Liver (tissue), 9 donors: Measurements from ENCODE around the gene AFM. TPM values are rescaled to one million over a fixed set of nuclear protein-coding genes. Genes with fewer than 3 reads are reported as not detected.

Experiments
- DNase-seq: peaks from one replicate; pipeline ENCODE4 v3.0.0-alpha.2; 2017; ENCODE audit warnings: low spot score
- H3K27ac ChIP-seq, 2 donors: one replicate each; pipeline ENCODE4 v1.7.0; 2013; ENCODE audit warnings: inconsistent platforms in 2 of 2, low read length in 2 of 2, control low read depth in 1 of 2, low read depth in 1 of 2, mild to moderate bottlenecking in 1 of 2
- H3K27me3 ChIP-seq, 4 donors: one replicate each; pipeline versions ENCODE4 v1.6.1 to v1.7.0; 2013; ENCODE audit warnings: low read length in 3 of 4, inconsistent platforms in 1 of 4, mild to moderate bottlenecking in 1 of 4, moderate library complexity in 1 of 4; ENCODE audit not compliant: control insufficient read depth in 4 of 4, insufficient read depth in 4 of 4
- H3K36me3 ChIP-seq, 4 donors: one replicate each; pipeline versions ENCODE4 v1.6.1 to v1.7.0; 2013; ENCODE audit warnings: low read length in 3 of 4, mild to moderate bottlenecking in 3 of 4, low read depth in 1 of 4, moderate library complexity in 1 of 4; ENCODE audit not compliant: control insufficient read depth in 4 of 4, insufficient read depth in 3 of 4
- H3K4me1 ChIP-seq, 4 donors: one replicate each; pipeline versions ENCODE4 v1.6.1 to v1.7.0; 2013; ENCODE audit warnings: low read length in 3 of 4, mild to moderate bottlenecking in 3 of 4, moderate library complexity in 1 of 4; ENCODE audit not compliant: control insufficient read depth in 4 of 4, insufficient read depth in 4 of 4
- H3K4me3 ChIP-seq, 3 donors: one replicate each; pipeline versions ENCODE4 v1.6.1 to v1.7.0; 2013; ENCODE audit warnings: low read length in 3 of 3, control low read depth in 1 of 3, low read depth in 1 of 3, mild to moderate bottlenecking in 1 of 3
- H3K9ac ChIP-seq, 2 donors: one replicate each; pipeline ENCODE4 v1.7.0; 2013; ENCODE audit warnings: low read length in 2 of 2, mild to moderate bottlenecking in 2 of 2, moderate library complexity in 2 of 2, control low read depth in 1 of 2, low read depth in 1 of 2
- H3K9me3 ChIP-seq, 4 donors: one replicate each; pipeline versions ENCODE4 v1.6.1 to v1.7.0; 2013; ENCODE audit warnings: low read length in 3 of 4; ENCODE audit not compliant: control insufficient read depth in 4 of 4
- ATF3 ChIP-seq: IDR thresholded peaks from 2 replicates; pipeline ENCODE4 v1.6.1; 2016; ENCODE audit warnings: antibody characterized with exemption
- CTCF ChIP-seq: fragments of 150-350 bp; IDR thresholded peaks from 2 replicates; pipeline ENCODE4 v1.5.1; 2017; ENCODE audit warnings: improper control_type of control experiment, low read depth, low read length; ENCODE audit not compliant: missing input control
- EGR1 ChIP-seq, 2 donors: IDR thresholded peaks; 2 replicates each; pipeline ENCODE4 v1.6.1; 2016 to 2018; ENCODE audit warnings: antibody characterized with exemption in 2 of 2, low read depth in 2 of 2
- FOXA1 ChIP-seq: IDR thresholded peaks from 2 replicates; pipeline ENCODE4 v1.6.1; 2016; ENCODE audit warnings: antibody characterized with exemption
- FOXA2 ChIP-seq: IDR thresholded peaks from 2 replicates; pipeline ENCODE4 v1.6.1; 2016; ENCODE audit warnings: antibody characterized with exemption
- GABPA ChIP-seq, 2 donors: IDR thresholded peaks in 1 of 2; conservative IDR thresholded peaks in 1 of 2; 2 replicates each; pipeline ENCODE4 v1.6.1; 2016; ENCODE audit warnings: antibody characterized with exemption in 2 of 2, mild to moderate bottlenecking in 1 of 2, moderate library complexity in 1 of 2
- HNF4A ChIP-seq, 2 donors: conservative IDR thresholded peaks; 2 replicates each; pipeline ENCODE4 v1.6.1; 2016; ENCODE audit warnings: antibody characterized with exemption in 2 of 2, mild to moderate bottlenecking in 2 of 2
- HNF4G ChIP-seq: IDR thresholded peaks from 2 replicates; pipeline ENCODE4 v1.6.1; 2016; ENCODE audit warnings: antibody characterized with exemption
- JUND ChIP-seq, 2 donors: IDR thresholded peaks; 2 replicates each; pipeline ENCODE4 v1.6.1; 2016; ENCODE audit warnings: antibody characterized with exemption in 2 of 2
- MAX ChIP-seq: IDR thresholded peaks from 2 replicates; pipeline ENCODE4 v1.6.1; 2016; ENCODE audit warnings: antibody characterized with exemption
- RAD21 ChIP-seq, 2 donors: IDR thresholded peaks; 2 replicates each; pipeline ENCODE4 v1.6.1; 2016; ENCODE audit warnings: antibody characterized with exemption in 2 of 2, mild to moderate bottlenecking in 2 of 2
- REST ChIP-seq: IDR thresholded peaks from 2 replicates; pipeline ENCODE4 v1.6.1; 2016; ENCODE audit warnings: antibody characterized with exemption, mild to moderate bottlenecking
- RXRA ChIP-seq, 2 donors: IDR thresholded peaks; 2 replicates each; pipeline ENCODE4 v1.6.1; 2017 to 2018; ENCODE audit warnings: antibody characterized with exemption in 2 of 2, mild to moderate bottlenecking in 1 of 2
- SP1 ChIP-seq: IDR thresholded peaks from 2 replicates; pipeline ENCODE4 v1.6.1; 2018; ENCODE audit warnings: antibody characterized with exemption, mild to moderate bottlenecking
- TAF1 ChIP-seq: conservative IDR thresholded peaks from 2 replicates; pipeline ENCODE4 v1.6.1; 2016; ENCODE audit warnings: antibody characterized with exemption, mild to moderate bottlenecking
- YY1 ChIP-seq: IDR thresholded peaks from 2 replicates; pipeline ENCODE4 v1.6.1; 2016; ENCODE audit warnings: antibody characterized with exemption, mild to moderate bottlenecking
- WGBS: extraction: QIAGEN DNeasy Blood & Tissue Kit; methylation state at CpG from one replicate; pipeline ENCODE4 v1.1.7; 2013; 5-methylcytosine and 5-hydroxymethylcytosine counted together
- polyA plus RNA-seq, 2 donors: library from polyadenylated mRNA; stranded (reverse) in 1 of 2; unstranded in 1 of 2; fragments of 200-250 nt in 1 of 2; fragments of >200 nt in 1 of 2; fragmentation: Nextera tagmentation in 1 of 2; extraction: Ambion mirVana in 1 of 2; gene quantifications; one replicate each; pipeline versions ENCODE4 v1.2.1 to v1.2.3, GENCODE V29; 2013 to 2015
- total RNA-seq, 2 donors: library from RNA; depleted of rRNA; stranded (reverse); fragments of >200 nt; gene quantifications; one replicate each; pipeline ENCODE4 v1.2.3, GENCODE V29; 2014
- donor health status: healthy.
- donor health status: healthy.
- donor health status: healthy.
- donor health status: healthy.
- donor health status: healthy.

Gene AFM
- total and polyA plus RNA-seq, 4 donors = 40.1 to 274 (median 164) TPM

GRCh38 chr4:73501664-73502265, 20.2 kb downstream of the AFM start (continued):
- TF ChIP-seq HNF4G (no peak), FOXA1 (no peak), SP1 (no peak), GABPA (IDR thresholded peaks at IDR 0.05 in 1 of 2, conservative IDR thresholded peaks at IDR 0.05 in 1 of 2) (no peak)

- 91% methylated on average over 2 of the region's 2 CpGs for WGBS
- peaks cover 5 to 63% (median 32%) of the 10 kb centered on the region in 4 donors for H3K4me1 ChIP-seq
- H3K27me3 ChIP-seq = no peaks in the 10 kb centered on the region
- no peak overlapping the region for H3K4me3 ChIP-seq
- TF ChIP-seq TAF1 (no peak), MAX (no peak), REST (no peak), SP1 (no peak), HNF4G (no peak), RXRA (IDR thresholded peaks at IDR 0.05) (no peak), YY1 (no peak), ATF3 (no peak), GABPA (IDR thresholded peaks at IDR 0.05 in 1 of 2, conservative IDR thresholded peaks at IDR 0.05 in 1 of 2) (no peak)
- no peak for DNase-seq
- peaks cover 5 to 42% (median 11%) of the 10 kb centered on the region in 4 donors for H3K36me3 ChIP-seq
- peak overlapping the region; percentile 13 to 80 for H3K27ac ChIP-seq
- no peaks in the 10 kb centered on the region for H3K9me3 ChIP-seq
- H3K9ac ChIP-seq = no peak overlapping the region
Measured at GRCh38 chr4:73505567-73505966, 24.0 kb downstream of the AFM start.

- DNase-seq = no peak
- no peak overlapping the region for H3K9ac ChIP-seq
- peaks cover 5 to 49% (median 24%) of the 10 kb centered on the region in 4 donors for H3K4me1 ChIP-seq
- H3K36me3 ChIP-seq = peaks cover 3 to 42% (median 9%) of the 10 kb centered on the region in 4 donors
- no peak overlapping the region for H3K4me3 ChIP-seq
- H3K27ac ChIP-seq = peak overlapping the region; percentile 80 to 83
- no peaks in the 10 kb centered on the region for H3K27me3 ChIP-seq
- H3K9me3 ChIP-seq = no peaks in the 10 kb centered on the region
- TF ChIP-seq FOXA2 = peak; percentile 87
- TF ChIP-seq YY1 = peak; percentile 84
- TF ChIP-seq SP1 = peak; percentile 88
- TF ChIP-seq ATF3 = peak; percentile 70
- TF ChIP-seq RAD21 (IDR thresholded peaks at IDR 0.05) = peak; percentile 41 to 42
- no peak for TF ChIP-seq CTCF
- TF ChIP-seq HNF4A (conservative IDR thresholded peaks at IDR 0.05) = peak; percentile 93 to 95
- TF ChIP-seq RXRA (IDR thresholded peaks at IDR 0.05) = peak; percentile 58 to 63
- peak; percentile 81 for TF ChIP-seq HNF4G
- TF ChIP-seq GABPA (IDR thresholded peaks at IDR 0.05 in 1 of 2, conservative IDR thresholded peaks at IDR 0.05 in 1 of 2) = no peak
- TF ChIP-seq EGR1 (IDR thresholded peaks at IDR 0.05; ENCODE audit: low read depth in 2 of 2) = peak in 1 of 2 donors; percentile 32
- peak; percentile 56 for TF ChIP-seq REST
- TF ChIP-seq MAX = peak; percentile 76
- peak; percentile 85 for TF ChIP-seq FOXA1
- TF ChIP-seq JUND (IDR thresholded peaks at IDR 0.05) = peak; percentile 84 to 86
Measured at GRCh38 chr4:73507541-73507940, 26.0 kb downstream of the AFM start.
